HuH-7 (cell line): ENCODE measurements around the gene FGB.
"Not testable (repeated sequence)": the region's sequence is repeated elsewhere in the genome, so short reads cannot be mapped to it uniquely, and the experiment has no call there.

Experiments
- DNase-seq: peaks from one replicate; pipeline ENCODE4 v3.0.0; 2011; ENCODE audit warnings: low spot score

Gene FGB

DNA sequence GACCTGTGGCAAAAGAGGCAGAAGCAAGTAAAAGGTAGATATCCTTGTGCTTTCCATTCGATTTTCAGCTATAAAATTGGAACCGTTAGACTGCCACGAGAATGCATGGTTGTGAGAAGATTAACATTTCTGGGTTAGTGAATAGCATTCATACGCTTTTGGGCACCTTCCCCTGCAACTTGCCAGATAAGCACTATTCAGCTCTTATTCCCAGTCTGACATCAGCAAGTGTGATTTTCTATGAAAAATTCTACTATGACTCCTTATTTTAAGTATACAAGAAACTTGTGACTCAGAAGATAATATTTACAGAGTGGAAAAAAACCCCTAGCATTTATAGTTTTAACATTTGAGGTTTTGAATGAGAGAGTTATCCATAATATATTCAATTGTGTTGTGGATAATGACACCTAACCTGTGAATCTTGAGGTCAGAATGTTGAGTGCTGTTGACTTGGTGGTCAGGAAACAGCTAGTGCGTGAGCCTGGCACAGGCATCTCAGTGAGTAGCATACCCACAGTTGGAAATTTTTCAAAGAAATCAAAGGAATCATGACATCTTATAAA lies 3.9 kb downstream of the FGB start:
- DNase-seq: no peak

GRCh38 chr4:154569028-154569427 lies 6.2 kb downstream of the FGB start:
- DNase-seq: no peak

GRCh38 chr4:154569584-154569983 lies 6.8 kb downstream of the FGB start:
- DNase-seq: no peak

DNA sequence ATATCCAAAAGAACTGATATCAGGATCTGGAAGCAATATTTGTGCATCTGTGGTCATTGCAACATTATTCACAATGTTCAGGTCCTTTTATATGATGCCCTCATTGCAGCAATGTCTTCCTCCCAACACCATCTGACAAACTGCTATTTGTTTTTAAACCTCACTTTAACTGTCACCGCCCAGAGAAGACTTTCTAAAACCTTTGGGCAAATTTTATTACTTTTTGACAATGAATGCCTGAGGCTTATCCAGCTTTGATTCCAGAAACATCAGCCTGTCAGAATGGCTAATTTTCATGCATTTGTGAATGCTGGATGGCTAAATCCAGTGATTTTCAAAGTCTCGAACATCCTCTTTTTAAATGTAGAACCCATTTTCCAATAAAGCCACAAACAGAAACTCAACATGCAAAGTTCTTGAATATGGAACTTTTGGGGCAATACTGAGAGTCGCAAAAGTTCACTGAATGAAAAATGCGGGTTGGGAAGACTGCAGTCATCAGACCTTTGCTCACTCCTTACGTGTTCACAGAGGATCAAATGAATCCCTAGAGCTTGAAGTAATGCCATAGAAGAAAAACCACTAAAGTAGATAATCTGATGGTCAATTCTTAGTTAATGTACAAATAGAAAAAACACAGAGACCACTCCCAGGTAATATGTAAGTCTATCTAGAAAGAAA lies 10.5 kb downstream of the FGB start:
- no peak for DNase-seq

DNA sequence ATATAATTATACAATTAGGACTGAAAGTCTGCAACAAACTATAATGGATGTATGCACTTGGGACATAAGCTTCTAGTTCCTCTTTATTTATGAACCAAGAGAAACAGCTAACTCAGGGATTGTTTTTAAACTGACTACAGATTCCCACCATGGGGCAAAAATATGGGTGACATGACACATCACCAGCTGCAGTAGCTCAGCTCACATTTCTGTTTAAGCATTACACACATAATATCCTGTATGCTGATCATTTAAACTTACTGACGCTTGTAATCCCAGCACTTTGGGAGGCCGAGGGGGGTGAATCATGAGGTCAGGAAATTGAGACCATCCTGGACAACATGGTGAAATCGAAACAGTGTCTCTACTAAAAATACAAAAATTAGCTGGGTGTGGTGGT lies 11.5 kb downstream of the FGB start:
- DNase-seq: no peak

GRCh38 chr4:154577324-154577723 lies 14.5 kb downstream of the FGB start:
- DNase-seq: peak; percentile 45

- no peak for DNase-seq
These were observed 16.1 kb downstream of the FGB start for GRCh38 chr4:154578919-154579318.

- no peak for DNase-seq
These were observed 17.1 kb downstream of the FGB start for GRCh38 chr4:154579927-154580326.

- no peak for DNase-seq
These were observed 19.9 kb downstream of the FGB start for GRCh38 chr4:154582723-154583122.

GRCh38 chr4:154583230-154583629 lies 20.4 kb downstream of the FGB start:
- no peak for DNase-seq

GRCh38 chr4:154583677-154584076 lies 20.9 kb downstream of the FGB start:
- no peak for DNase-seq

- DNase-seq: no peak
These were observed 21.4 kb downstream of the FGB start for GRCh38 chr4:154584259-154584658.

DNA sequence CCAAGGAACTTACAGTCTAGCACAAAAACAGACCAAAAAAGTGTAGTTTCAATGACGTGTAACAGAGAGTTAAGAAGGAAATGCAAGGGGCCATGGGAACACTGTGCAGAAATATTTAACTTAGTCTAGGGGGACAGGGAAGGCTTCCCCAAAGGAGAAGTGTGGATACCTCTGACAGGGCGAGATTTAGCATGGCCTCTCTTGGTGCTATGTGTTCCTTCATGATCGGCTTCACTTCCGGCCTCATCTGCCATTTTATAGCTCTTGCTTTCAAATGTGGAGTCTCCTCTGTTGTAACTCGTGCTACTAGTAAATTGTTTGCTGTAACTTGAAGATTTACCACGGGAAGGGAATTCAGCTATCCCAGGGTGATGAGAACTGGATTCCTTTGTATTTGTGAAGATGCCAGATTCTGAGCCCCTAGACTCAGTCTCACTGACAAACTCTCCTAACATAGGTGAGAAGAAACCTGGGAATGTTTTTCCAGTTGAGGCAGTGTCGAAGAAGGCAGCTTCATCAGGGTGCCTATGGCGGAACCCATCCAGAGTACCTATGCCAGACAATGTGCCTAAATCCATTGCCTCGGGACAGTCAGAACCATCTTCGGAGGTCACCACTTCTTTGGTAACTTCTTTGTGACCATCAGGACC lies 22.7 kb downstream of the FGB start:
- no peak for DNase-seq

GRCh38 chr4:154586296-154587033 lies 23.7 kb downstream of the FGB start:
- no peak for DNase-seq

GRCh38 chr4:154588198-154588597 lies 25.4 kb downstream of the FGB start:
- no peak for DNase-seq

- DNase-seq: no peak
These were observed 26.7 kb downstream of the FGB start for GRCh38 chr4:154589296-154590197.

- DNase-seq: peak; percentile 46
These were observed 27.7 kb downstream of the FGB start, which contains the start of gene FGA for GRCh38 chr4:154590329-154591006. TSS of gene FGA (minus strand) at chr4:154590742. CDS start at chr4:154590687, 55 bp downstream.

DNA sequence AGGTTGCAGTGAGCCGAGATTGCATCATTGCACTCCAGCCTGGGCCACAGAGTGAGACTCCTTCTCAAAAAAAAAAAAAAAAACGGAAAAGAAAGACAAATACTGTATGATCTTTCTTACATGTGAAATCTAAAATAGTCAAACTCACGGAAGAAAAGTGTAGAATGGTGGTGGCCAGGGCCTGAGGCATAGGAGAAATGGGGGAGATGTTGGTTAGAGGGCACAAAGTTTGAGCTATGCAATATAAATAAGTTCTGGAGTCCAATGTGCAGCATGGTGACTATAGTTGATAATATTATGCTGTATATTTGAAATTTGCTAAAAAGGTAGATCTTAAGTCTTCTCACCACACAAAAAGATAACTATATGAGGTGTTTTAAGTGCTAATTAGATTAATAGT lies 29.1 kb downstream of the FGB start:
- no peak for DNase-seq

- DNase-seq: no peak
These were observed 31.1 kb downstream of the FGB start for GRCh38 chr4:154593868-154594267.

- DNase-seq: not testable (repeated sequence)
These were observed 31.5 kb downstream of the FGB start for GRCh38 chr4:154594343-154594742.

DNA sequence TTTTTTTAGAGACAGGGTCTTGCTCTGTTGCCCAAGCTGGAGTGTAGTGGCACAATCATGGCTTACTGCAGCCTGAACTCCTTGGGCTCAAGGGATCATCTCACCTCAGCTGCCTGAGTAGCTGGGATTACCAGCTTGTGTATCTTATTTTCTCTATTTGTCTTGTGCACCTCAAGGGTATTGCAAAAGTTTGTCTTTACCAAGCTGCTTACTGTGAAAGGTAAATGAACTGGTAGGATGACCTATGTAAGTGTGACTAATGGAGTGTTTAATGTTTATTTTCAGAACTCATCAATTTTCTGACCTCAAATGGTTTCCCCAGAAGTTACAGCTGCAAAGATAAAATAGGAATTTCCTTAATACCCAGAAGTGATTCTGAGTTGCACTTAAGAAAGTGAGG lies 33.0 kb downstream of the FGB start:
- no peak for DNase-seq
